Stimulated activated CD4-positive, alpha-beta T cell treated with anti-CD3 and anti-CD28 coated beads, Interleukin-4, amount 100 ng/mL, for 48 hours (primary cell): ENCODE measurements around the gene ADAM17.
"Not testable (repeated sequence)": the region's sequence is repeated elsewhere in the genome, so short reads cannot be mapped to it uniquely, and the experiment has no call there.

Source experiments
- DNase-seq, 2 donors: peaks; one replicate each; pipeline ENCODE4 v3.0.0-alpha.2; 2020; ENCODE audit warnings: low read depth in 2 of 2

The ADAM17 gene

GRCh38 chr2:9524291-9524690 is 31.3 kb downstream of the ADAM17 start:
- DNase-seq = no peak

- no peak for DNase-seq
Measured at GRCh38 chr2:9519250-9519649, 36.4 kb downstream of the ADAM17 start.

GRCh38 chr2:9518780-9519179 is 36.9 kb downstream of the ADAM17 start:
- DNase-seq = no peak

- no peak for DNase-seq
Measured at GRCh38 chr2:9518163-9518562, 37.5 kb downstream of the ADAM17 start.

GRCh38 chr2:9517118-9517782 is 38.4 kb downstream of the ADAM17 start:
- DNase-seq = no peak

GRCh38 chr2:9513946-9514345 is 41.7 kb downstream of the ADAM17 start:
- not testable (repeated sequence) for DNase-seq

- no peak for DNase-seq
Measured at GRCh38 chr2:9508931-9509330, 46.7 kb downstream of the ADAM17 start.

GRCh38 chr2:9498210-9498609 is 57.4 kb downstream of the ADAM17 start:
- no peak for DNase-seq

- DNase-seq = no peak
Measured at GRCh38 chr2:9497017-9497416, 58.6 kb downstream of the ADAM17 start.

GRCh38 chr2:9494081-9494480 is 61.5 kb downstream of the ADAM17 start:
- DNase-seq = no peak

- DNase-seq = no peak
Measured at GRCh38 chr2:9493478-9493877, 62.2 kb downstream of the ADAM17 start.

GRCh38 chr2:9492927-9493326 is 62.7 kb downstream of the ADAM17 start:
- DNase-seq = no peak

GRCh38 chr2:9490789-9491188 is 64.8 kb downstream of the ADAM17 start:
- no peak for DNase-seq

- DNase-seq = no peak
Measured at GRCh38 chr2:9488583-9489547, 66.8 kb downstream of the ADAM17 start.

- DNase-seq = no peak
Measured at GRCh38 chr2:9484533-9484932, 71.1 kb downstream of the ADAM17 start.

GRCh38 chr2:9483107-9483506 is 72.5 kb downstream of the ADAM17 start:
- DNase-seq = no peak

- DNase-seq = no peak
Measured at GRCh38 chr2:9480157-9480556, 75.5 kb downstream of the ADAM17 start.

- no peak for DNase-seq
Measured at GRCh38 chr2:9478526-9478925, 77.1 kb downstream of the ADAM17 start.

- DNase-seq = no peak
Measured at GRCh38 chr2:9477914-9478313, 77.7 kb downstream of the ADAM17 start.

- DNase-seq = peak; percentile 53 to 62
Measured at GRCh38 chr2:9474361-9475057, 81.1 kb downstream of the ADAM17 start, which contains the start of gene IAH1. Gene IAH1, plus strand, starts transcription at chr2:9474551. Its CDS starts 16 bp downstream, at chr2:9474567.

GRCh38 chr2:9473985-9474360 is 81.7 kb downstream of the ADAM17 start:
- DNase-seq = peak; percentile 51 to 57

- DNase-seq = no peak
Measured at GRCh38 chr2:9473308-9473984, 82.2 kb downstream of the ADAM17 start.
